Coronary artery (tissue), 2 donors: ENCODE measurements around the gene CLCA4.

Experiments
- DNase-seq: peaks from one replicate; pipeline ENCODE4 v3.0.0-alpha.2; 2017; ENCODE audit warnings: low spot score
- H3K27ac ChIP-seq, 2 donors: fragments of 200-600 bp; sonication (generic); one replicate each; pipeline ENCODE4 v1.5.1; 2016 to 2019
- H3K4me3 ChIP-seq: fragments of 200-600 bp; sonication (generic); 2 replicates; pipeline ENCODE4 v1.5.1; 2016; ENCODE audit warnings: mild to moderate bottlenecking, moderate library complexity
- CTCF ChIP-seq: fragments of 200-600 bp; sonication (generic); IDR thresholded peaks from one replicate; pipeline ENCODE4 v1.5.1; 2019; ENCODE audit warnings: antibody characterized with exemption

The CLCA4 gene

GRCh38 chr1:86530211-86530845 lies 16.6 kb upstream of the CLCA4 start:
- H3K27ac ChIP-seq, result no peak overlapping the region
- DNase-seq, result no peak
- no peak overlapping the region for H3K4me3 ChIP-seq
- no peak for TF ChIP-seq CTCF

- no peak for TF ChIP-seq CTCF
- Histone ChIP-seq H3K4me3 (no peak overlapping the region), H3K27ac (no peak overlapping the region)
- no peak for DNase-seq
These were observed 8.8 kb upstream of the CLCA4 start for GRCh38 chr1:86537928-86538695.

- TF ChIP-seq CTCF, result no peak
- no peak overlapping the region for H3K4me3 ChIP-seq
These were observed 8.1 kb upstream of the CLCA4 start for GRCh38 chr1:86538775-86539174.

GRCh38 chr1:86541859-86542258 lies 5.0 kb upstream of the CLCA4 start:
- no peak for DNase-seq
- Histone ChIP-seq H3K4me3 (no peak overlapping the region), H3K27ac (no peak overlapping the region)
- no peak for TF ChIP-seq CTCF

More at GRCh38 chr1:86538775-86539174, 8.1 kb upstream of the CLCA4 start:
- H3K27ac ChIP-seq, result no peak overlapping the region
- no peak for DNase-seq

- H3K4me3 ChIP-seq, result no peak overlapping the region
- H3K27ac ChIP-seq, result no peak overlapping the region
- no peak for DNase-seq
- TF ChIP-seq CTCF, result no peak
These were observed 4.2 kb upstream of the CLCA4 start for GRCh38 chr1:86542631-86543030.

GRCh38 chr1:86548839-86549238 lies 2.0 kb downstream of the CLCA4 start:
- H3K27ac ChIP-seq, result no peak overlapping the region
- no peak overlapping the region for H3K4me3 ChIP-seq
- DNase-seq, result no peak
- TF ChIP-seq CTCF, result no peak

- H3K27ac ChIP-seq, result no peak overlapping the region
- DNase-seq, result no peak
- TF ChIP-seq CTCF, result no peak
- H3K4me3 ChIP-seq, result no peak overlapping the region
These were observed 4.4 kb downstream of the CLCA4 start for GRCh38 chr1:86551305-86551704.
